ENCODE measurements around the gene CALML5.

Gene CALML5

GRCh38 chr10:5499493-5500140, at the start of gene CALML5:
Gene CALML5 (minus strand): TSS chr10:5499570. CDS start chr10:5499438, 132 bp downstream.
- DNase-seq = no peak

GRCh38 chr10:5547931-5548660, 48.7 kb upstream of the CALML5 start:
- DNase-seq = no peak

GRCh38 chr10:5547681-5547930, 48.2 kb upstream of the CALML5 start:
- DNase-seq = no peak

GRCh38 chr10:5546891-5547680, 47.7 kb upstream of the CALML5 start:
- no peak for DNase-seq

GRCh38 chr10:5545778-5546710, 46.7 kb upstream of the CALML5 start:
- DNase-seq = no peak

- DNase-seq = no peak
These were observed 46.0 kb upstream of the CALML5 start for GRCh38 chr10:5545426-5545777.

GRCh38 chr10:5545011-5545410, 45.6 kb upstream of the CALML5 start:
- DNase-seq = no peak

- no peak for DNase-seq
These were observed 44.9 kb upstream of the CALML5 start for GRCh38 chr10:5544216-5544805.

- no peak for DNase-seq
These were observed 44.3 kb upstream of the CALML5 start for GRCh38 chr10:5543623-5544022.

- no peak for DNase-seq
These were observed 42.7 kb upstream of the CALML5 start for GRCh38 chr10:5542100-5542499.

- DNase-seq = no peak
These were observed 41.5 kb upstream of the CALML5 start for GRCh38 chr10:5540891-5541290.

- DNase-seq = no peak
These were observed 40.7 kb upstream of the CALML5 start for GRCh38 chr10:5540080-5540479.

GRCh38 chr10:5538892-5539651, 39.7 kb upstream of the CALML5 start:
- DNase-seq = no peak

GRCh38 chr10:5538446-5538845, 39.1 kb upstream of the CALML5 start:
- no peak for DNase-seq

GRCh38 chr10:5537684-5538083, 38.3 kb upstream of the CALML5 start:
- DNase-seq = no peak

- DNase-seq = no peak
These were observed 37.2 kb upstream of the CALML5 start for GRCh38 chr10:5536486-5537081.

GRCh38 chr10:5534880-5535856, 35.8 kb upstream of the CALML5 start:
- DNase-seq = no peak

GRCh38 chr10:5534051-5534821, 34.9 kb upstream of the CALML5 start:
- no peak for DNase-seq

GRCh38 chr10:5533098-5533731, 33.8 kb upstream of the CALML5 start:
- DNase-seq = no peak

All from NCI-H2081 (cell line).